ENCODE data around the gene MTIF2. TPM values are rescaled to one million over a fixed set of nuclear protein-coding genes. Genes with fewer than 3 reads are reported as not detected.
A peak's percentile ranks its signal among the peaks of the same experiment; 100 is the strongest.
"Not testable (repeated sequence)": the region's sequence is repeated elsewhere in the genome, so short reads cannot be mapped to it uniquely, and the experiment has no call there.

Gene MTIF2
- total RNA-seq, 1 donor from 2014 or later: 32.9 TPM

DNA sequence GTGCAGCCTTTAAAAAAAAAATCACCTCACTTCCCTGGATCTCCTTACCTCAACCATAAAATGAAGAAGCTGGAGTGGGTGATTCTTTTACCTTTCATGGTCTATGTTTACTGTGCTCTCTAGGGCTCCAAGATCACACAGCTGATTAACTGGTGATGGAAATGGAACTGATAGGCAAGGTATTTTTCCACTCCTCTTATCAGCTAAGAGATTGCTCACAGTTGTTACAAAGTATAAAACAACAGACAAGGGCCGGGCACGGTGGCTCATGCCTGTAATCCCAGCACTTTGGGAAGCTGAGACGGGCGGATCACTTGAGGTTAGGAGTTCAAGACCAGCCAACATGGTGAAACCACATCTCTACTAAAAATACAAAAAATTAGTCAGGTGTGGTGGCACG lies 22.0 kb downstream of the MTIF2 start:
- no peak for DNase-seq (ENCODE audit: low read depth, low spot score)
- Mint-ChIP-seq H3K36me3 (ENCODE audit: low read depth) (peaks cover 4% of the 10 kb centered on the region), H3K9me3 (no peaks in the 10 kb centered on the region), H3K4me3 (no peak overlapping the region), H3K27ac (ENCODE audit: unreplicated experiment) (no peak overlapping the region), H3K4me1 (no peaks in the 10 kb centered on the region), H3K27me3 (ENCODE audit: low read depth) (no peaks in the 10 kb centered on the region)
- TF ChIP-seq, protein P1, sequence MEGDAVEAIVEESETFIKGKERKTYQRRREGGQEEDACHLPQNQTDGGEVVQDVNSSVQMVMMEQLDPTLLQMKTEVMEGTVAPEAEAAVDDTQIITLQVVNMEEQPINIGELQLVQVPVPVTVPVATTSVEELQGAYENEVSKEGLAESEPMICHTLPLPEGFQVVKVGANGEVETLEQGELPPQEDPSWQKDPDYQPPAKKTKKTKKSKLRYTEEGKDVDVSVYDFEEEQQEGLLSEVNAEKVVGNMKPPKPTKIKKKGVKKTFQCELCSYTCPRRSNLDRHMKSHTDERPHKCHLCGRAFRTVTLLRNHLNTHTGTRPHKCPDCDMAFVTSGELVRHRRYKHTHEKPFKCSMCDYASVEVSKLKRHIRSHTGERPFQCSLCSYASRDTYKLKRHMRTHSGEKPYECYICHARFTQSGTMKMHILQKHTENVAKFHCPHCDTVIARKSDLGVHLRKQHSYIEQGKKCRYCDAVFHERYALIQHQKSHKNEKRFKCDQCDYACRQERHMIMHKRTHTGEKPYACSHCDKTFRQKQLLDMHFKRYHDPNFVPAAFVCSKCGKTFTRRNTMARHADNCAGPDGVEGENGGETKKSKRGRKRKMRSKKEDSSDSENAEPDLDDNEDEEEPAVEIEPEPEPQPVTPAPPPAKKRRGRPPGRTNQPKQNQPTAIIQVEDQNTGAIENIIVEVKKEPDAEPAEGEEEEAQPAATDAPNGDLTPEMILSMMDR (conservative IDR thresholded peaks at IDR 0.05): no peak

DNA sequence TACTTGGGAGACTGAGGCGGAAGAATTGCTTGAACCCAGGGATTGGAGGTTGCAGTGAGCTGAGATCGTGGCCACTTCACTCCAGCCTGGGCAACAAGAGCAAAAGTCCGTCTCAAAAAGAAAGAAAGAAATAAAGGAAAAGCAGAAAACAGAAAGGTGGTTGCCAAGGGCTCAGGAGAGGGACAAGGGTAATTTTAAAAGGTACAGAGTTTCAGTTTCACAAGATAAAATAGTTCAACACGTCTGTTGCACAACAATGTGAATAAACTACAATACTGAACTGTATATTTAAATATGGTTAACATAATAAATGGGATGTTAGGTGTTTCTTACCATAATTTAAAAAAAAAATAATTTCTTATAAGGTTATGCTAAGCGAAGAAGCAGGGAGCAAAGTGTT lies 23.6 kb downstream of the MTIF2 start:
- Mint-ChIP-seq H3K4me3 (no peak overlapping the region), H3K27me3 (ENCODE audit: low read depth) (no peaks in the 10 kb centered on the region), H3K27ac (ENCODE audit: unreplicated experiment) (peak overlapping the region; percentile 89), H3K36me3 (ENCODE audit: low read depth) (peaks cover 4% of the 10 kb centered on the region), H3K4me1 (no peaks in the 10 kb centered on the region), H3K9me3 (no peaks in the 10 kb centered on the region)
- no peak for DNase-seq (ENCODE audit: low read depth, low spot score)
- TF ChIP-seq, protein P1 (conservative IDR thresholded peaks at IDR 0.05): no peak

DNA sequence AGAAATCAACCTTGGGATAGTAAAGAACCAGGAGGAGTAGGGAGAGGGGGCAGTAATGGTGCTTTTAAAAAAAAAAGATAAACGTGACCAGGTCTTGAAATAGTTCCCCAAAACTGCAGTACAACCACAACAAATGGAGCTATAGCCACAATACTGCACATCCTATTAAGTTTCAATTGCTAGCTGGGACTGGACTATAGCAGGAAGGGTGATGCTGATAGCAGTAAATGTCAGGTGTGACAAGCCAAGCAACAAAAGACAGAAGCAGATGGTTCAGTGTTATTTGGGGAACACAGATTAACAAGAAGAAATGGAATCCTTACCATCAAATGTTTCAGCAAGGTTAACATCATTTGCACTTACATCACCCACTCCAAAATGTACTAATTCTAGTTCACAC lies 26.4 kb downstream of the MTIF2 start:
- TF ChIP-seq, protein P1 (conservative IDR thresholded peaks at IDR 0.05): no peak
- no peaks in the 10 kb centered on the region for H3K9me3 Mint-ChIP-seq
- H3K4me3 Mint-ChIP-seq: no peak overlapping the region
- no peak for DNase-seq (ENCODE audit: low read depth, low spot score)
- H3K36me3 Mint-ChIP-seq (ENCODE audit: low read depth): peaks cover 2% of the 10 kb centered on the region
- H3K27me3 Mint-ChIP-seq (ENCODE audit: low read depth): no peaks in the 10 kb centered on the region
- no peaks in the 10 kb centered on the region for H3K4me1 Mint-ChIP-seq
- H3K27ac Mint-ChIP-seq (ENCODE audit: unreplicated experiment): no peak overlapping the region

DNA sequence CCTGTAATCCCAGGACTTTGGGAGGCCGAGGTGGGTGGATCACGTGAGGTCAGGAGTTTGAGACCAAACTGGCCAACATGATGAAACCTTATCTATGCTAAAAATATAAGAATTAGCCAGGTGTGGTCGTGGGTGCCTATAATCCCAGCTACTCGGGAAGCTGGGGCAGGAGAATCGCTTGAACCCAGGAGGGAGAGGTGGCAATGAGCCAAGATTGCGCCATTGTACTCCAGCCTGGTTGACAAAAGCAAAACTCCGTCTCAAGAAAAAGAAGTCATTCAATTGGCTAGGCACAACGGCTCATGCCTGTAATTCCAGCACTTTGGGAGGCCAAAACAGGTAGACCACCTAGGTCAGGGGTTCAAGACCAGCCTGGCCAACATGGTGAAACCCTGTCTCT lies 27.4 kb downstream of the MTIF2 start:
- H3K27ac Mint-ChIP-seq (ENCODE audit: unreplicated experiment); H3K27me3 Mint-ChIP-seq (ENCODE audit: low read depth); H3K4me1 Mint-ChIP-seq; H3K9me3 Mint-ChIP-seq; DNase-seq (ENCODE audit: low read depth, low spot score); H3K36me3 Mint-ChIP-seq (ENCODE audit: low read depth); H3K4me3 Mint-ChIP-seq: not testable (repeated sequence)

DNA sequence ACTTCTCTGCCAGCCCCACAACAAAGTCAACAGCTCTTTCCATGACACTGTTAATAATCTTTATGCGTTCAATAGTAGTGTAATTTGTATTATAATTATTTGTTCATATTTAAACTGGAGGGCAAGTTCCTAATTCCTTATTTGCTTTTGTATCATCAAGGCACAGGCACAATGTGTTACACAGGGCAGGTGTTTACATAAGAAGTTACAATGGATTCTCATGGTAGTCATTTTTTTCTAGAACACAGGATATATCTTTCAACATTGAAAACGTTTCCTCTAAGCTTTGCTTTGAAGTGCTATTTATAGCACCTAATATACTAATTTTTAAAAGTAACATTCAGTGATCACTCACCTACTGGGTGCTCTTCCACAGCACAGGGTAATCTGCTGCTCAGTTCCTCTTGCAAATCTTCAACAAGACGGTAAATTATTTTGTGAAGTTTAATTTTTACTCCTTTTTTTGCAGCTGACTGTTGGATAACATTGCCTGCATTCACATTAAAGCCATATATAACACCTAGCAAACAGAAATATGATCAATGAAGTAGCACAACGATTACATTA lies 29.3 kb downstream of the MTIF2 start:
- Mint-ChIP-seq H3K9me3 (no peaks in the 10 kb centered on the region), H3K27me3 (ENCODE audit: low read depth) (no peaks in the 10 kb centered on the region), H3K4me3 (no peak overlapping the region), H3K36me3 (ENCODE audit: low read depth) (peaks cover 4% of the 10 kb centered on the region), H3K27ac (ENCODE audit: unreplicated experiment) (no peak overlapping the region), H3K4me1 (no peaks in the 10 kb centered on the region)
- no peak for DNase-seq (ENCODE audit: low read depth, low spot score)
- TF ChIP-seq, protein P1 (conservative IDR thresholded peaks at IDR 0.05): no peak

DNA sequence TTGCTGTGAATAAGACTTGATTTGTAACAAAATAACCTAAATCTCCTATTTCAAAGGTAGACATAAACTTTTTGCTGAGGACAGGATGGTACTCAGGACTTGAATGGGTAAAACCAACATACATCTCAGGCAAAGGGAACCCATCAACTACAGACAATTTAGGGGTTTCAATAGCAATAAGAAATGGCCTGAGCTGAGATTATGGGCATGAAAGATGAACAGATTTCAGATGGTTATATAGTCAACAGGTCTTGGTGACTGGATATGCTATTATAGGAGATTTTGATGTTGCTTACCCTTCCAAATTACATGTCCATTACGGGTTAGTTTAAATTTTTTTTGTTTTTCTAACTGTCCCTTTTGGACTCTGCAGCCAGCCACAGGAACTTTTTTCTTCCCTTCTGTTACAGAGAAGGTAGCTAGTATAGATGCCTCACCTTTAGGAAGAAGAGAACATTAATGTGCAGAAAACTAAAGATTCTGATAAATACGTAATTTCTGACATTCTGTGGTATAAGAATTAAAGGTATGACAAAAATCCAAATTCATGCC lies 32.0 kb downstream of the MTIF2 start:
- H3K36me3 Mint-ChIP-seq (ENCODE audit: low read depth): peaks cover 10% of the 10 kb centered on the region
- TF ChIP-seq, protein P1 (conservative IDR thresholded peaks at IDR 0.05): no peak
- no peak for DNase-seq (ENCODE audit: low read depth, low spot score)
- H3K4me3 Mint-ChIP-seq: no peak overlapping the region
- H3K4me1 Mint-ChIP-seq: peaks cover 19% of the 10 kb centered on the region
- H3K27me3 Mint-ChIP-seq (ENCODE audit: low read depth): no peaks in the 10 kb centered on the region
- H3K9me3 Mint-ChIP-seq: no peaks in the 10 kb centered on the region
- no peak overlapping the region for H3K27ac Mint-ChIP-seq (ENCODE audit: unreplicated experiment)
